Adrenal gland (tissue), 5 donors: ENCODE measurements around the gene CLASP1.

Experiments
- POLR2A ChIP-seq, 2 donors: fragments of 450-650 bp; IDR thresholded peaks; one replicate each; pipeline ENCODE4 v1.6.1; 2017; ENCODE audit warnings: antibody characterized with exemption in 2 of 2, mild to moderate bottlenecking in 2 of 2, moderate library complexity in 1 of 2
- TF ChIP-seq, protein P1 (sequence below), 6 experiments: fragments of 450-650 bp in 4 of 6; fragments of 200-600 bp in 2 of 6; sonication (generic) in 1 of 6; IDR thresholded peaks; 1 replicate in 5 of 6; 2 replicates in 1 of 6; pipeline versions ENCODE4 v1.5.1 to v1.8.0; 2016 to 2021; ENCODE audit warnings: antibody characterized with exemption in 6 of 6, mild to moderate bottlenecking in 2 of 6, moderate library complexity in 1 of 6
- donor health status: DM: no; HTN: no; CAD: no.

DNA sequence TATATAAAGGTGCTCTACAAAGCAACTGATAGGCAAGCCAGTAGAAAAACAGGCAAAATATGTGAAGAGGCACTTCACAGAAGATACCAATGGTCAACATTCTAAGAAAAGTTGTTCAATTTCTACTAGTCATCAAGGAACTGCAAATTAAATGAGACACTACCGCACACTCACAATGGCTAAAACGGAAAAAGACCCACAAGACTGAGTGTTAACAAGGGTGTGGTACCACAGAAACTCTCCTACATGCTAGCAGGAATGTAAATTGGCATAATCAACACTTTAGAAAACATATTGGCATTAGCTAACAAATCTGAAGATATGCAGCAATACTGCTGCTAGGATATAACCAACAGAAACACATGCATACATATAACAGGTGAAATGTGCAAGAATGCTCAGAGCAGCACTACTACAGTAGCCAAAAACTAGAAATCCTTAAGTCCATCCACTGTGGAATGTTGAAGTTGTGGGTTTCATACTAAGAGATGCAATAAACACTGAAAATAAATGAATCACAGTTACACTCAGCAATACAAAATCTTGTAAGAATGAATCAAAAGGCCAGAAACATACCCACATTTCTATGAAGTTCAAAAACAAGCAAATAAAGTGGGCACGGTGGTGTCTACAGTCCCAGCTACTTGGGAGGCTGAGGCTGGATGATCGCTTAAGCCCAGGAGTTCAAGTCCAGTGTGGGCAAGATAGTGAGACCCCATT is 109.4 kb downstream of the CLASP1 start:
- no peak for TF ChIP-seq POLR2A (IDR thresholded peaks at IDR 0.05)
- TF ChIP-seq, protein P1, sequence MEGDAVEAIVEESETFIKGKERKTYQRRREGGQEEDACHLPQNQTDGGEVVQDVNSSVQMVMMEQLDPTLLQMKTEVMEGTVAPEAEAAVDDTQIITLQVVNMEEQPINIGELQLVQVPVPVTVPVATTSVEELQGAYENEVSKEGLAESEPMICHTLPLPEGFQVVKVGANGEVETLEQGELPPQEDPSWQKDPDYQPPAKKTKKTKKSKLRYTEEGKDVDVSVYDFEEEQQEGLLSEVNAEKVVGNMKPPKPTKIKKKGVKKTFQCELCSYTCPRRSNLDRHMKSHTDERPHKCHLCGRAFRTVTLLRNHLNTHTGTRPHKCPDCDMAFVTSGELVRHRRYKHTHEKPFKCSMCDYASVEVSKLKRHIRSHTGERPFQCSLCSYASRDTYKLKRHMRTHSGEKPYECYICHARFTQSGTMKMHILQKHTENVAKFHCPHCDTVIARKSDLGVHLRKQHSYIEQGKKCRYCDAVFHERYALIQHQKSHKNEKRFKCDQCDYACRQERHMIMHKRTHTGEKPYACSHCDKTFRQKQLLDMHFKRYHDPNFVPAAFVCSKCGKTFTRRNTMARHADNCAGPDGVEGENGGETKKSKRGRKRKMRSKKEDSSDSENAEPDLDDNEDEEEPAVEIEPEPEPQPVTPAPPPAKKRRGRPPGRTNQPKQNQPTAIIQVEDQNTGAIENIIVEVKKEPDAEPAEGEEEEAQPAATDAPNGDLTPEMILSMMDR (IDR thresholded peaks at IDR 0.05), result no peak
